NCI-H2107 (cell line): Measurements from ENCODE around the gene FBLN1.
A peak's percentile ranks its signal among the peaks of the same experiment; 100 is the strongest.
"Not testable (repeated sequence)": the region's sequence is repeated elsewhere in the genome, so short reads cannot be mapped to it uniquely, and the experiment has no call there.

Source experiments
- DNase-seq: peaks from one replicate; lab custom pipeline; 2025; lab: John Stamatoyannopoulos, UW

The FBLN1 gene

GRCh38 chr22:45585946-45586540 is 83.4 kb downstream of the FBLN1 start:
- no peak for DNase-seq

- no peak for DNase-seq
Observed at GRCh38 chr22:45586651-45587405, 84.1 kb downstream of the FBLN1 start.

- DNase-seq: no peak
Observed at GRCh38 chr22:45587638-45588505, 85.2 kb downstream of the FBLN1 start.

GRCh38 chr22:45589556-45589955 is 86.9 kb downstream of the FBLN1 start:
- no peak for DNase-seq

GRCh38 chr22:45590262-45590661 is 87.6 kb downstream of the FBLN1 start:
- DNase-seq: no peak

GRCh38 chr22:45591633-45592213 is 89.0 kb downstream of the FBLN1 start:
- DNase-seq: not testable (repeated sequence)

GRCh38 chr22:45594123-45594941 is 91.6 kb downstream of the FBLN1 start:
- DNase-seq: no peak

GRCh38 chr22:45597460-45598192 is 94.9 kb downstream of the FBLN1 start:
- peak; percentile 30 for DNase-seq

GRCh38 chr22:45598596-45599217 is 96.0 kb downstream of the FBLN1 start:
- no peak for DNase-seq

GRCh38 chr22:45599836-45600577 is 97.3 kb downstream of the FBLN1 start:
- peak; percentile 32 for DNase-seq

- DNase-seq: no peak
Observed at GRCh38 chr22:45600790-45601730, 98.4 kb downstream of the FBLN1 start.

- DNase-seq: no peak
Observed at GRCh38 chr22:45602004-45602733, 99.5 kb downstream of the FBLN1 start.

- no peak for DNase-seq
Observed at GRCh38 chr22:45602824-45603595, 100.3 kb downstream of the FBLN1 start.

GRCh38 chr22:45603619-45604018 is 100.9 kb downstream of the FBLN1 start:
- DNase-seq: no peak

GRCh38 chr22:45608045-45608444 is 105.4 kb downstream of the FBLN1 start:
- DNase-seq: not testable (repeated sequence)

- DNase-seq: no peak
Observed at GRCh38 chr22:45608763-45609180, 106.1 kb downstream of the FBLN1 start.

- DNase-seq: peak; percentile 42
Observed at GRCh38 chr22:45612451-45612901, 109.8 kb downstream of the FBLN1 start.
